Measurements from ENCODE around the gene ZNF528.

Gene ZNF528

DNA sequence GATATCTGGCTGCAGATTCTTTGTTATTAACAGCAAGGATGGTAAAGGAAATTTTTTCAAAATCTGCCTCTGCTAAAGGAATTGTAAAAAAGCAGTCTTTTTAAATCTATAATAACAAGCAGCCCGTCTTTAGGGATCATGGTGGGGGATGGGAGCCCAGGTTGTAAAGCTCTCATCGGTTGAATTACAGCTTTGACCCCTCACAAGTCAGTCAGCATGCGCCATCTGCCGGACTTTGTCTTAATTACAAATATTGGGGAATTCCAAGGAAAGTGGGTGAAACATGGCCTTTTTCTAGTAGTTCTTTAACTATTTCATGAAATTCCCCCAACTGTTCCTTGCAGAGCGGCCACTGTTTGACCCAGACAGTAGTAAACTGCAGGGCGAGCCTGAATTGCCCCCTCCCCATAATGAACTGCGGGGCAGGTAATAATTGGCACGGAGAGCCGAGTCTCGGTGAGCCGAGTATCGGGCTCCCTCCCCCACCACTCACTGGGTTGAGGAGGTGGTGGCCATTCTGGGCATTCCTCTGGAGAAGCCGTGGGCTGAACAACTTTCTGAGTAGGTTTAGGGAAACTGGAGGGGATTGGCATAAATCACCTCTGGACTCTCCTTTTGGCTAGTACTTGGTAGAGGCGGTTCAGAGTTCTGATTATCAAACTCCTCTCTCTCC, 67.3 kb downstream of the ZNF528 start:
- no peak overlapping the region for H3K4me3 ChIP-seq (ENCODE audit: low read depth, low read length)
- TF ChIP-seq, protein P1, sequence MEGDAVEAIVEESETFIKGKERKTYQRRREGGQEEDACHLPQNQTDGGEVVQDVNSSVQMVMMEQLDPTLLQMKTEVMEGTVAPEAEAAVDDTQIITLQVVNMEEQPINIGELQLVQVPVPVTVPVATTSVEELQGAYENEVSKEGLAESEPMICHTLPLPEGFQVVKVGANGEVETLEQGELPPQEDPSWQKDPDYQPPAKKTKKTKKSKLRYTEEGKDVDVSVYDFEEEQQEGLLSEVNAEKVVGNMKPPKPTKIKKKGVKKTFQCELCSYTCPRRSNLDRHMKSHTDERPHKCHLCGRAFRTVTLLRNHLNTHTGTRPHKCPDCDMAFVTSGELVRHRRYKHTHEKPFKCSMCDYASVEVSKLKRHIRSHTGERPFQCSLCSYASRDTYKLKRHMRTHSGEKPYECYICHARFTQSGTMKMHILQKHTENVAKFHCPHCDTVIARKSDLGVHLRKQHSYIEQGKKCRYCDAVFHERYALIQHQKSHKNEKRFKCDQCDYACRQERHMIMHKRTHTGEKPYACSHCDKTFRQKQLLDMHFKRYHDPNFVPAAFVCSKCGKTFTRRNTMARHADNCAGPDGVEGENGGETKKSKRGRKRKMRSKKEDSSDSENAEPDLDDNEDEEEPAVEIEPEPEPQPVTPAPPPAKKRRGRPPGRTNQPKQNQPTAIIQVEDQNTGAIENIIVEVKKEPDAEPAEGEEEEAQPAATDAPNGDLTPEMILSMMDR (IDR thresholded peaks at IDR 0.05; ENCODE audit: low read depth, low read length), result no peak
